Fibroblast of lung (primary cell): ENCODE measurements around the gene GRM8.

ENCODE experiments used
- CTCF ChIP-seq, 2 donors: IDR thresholded peaks in 1 of 2; conservative IDR thresholded peaks in 1 of 2; 1 replicate in 1 of 2; 2 replicates in 1 of 2; pipeline ENCODE4 v1.5.1; 2011 to 2012; ENCODE audit warnings: low read length in 2 of 2, control low read depth in 1 of 2, inconsistent platforms in 1 of 2, low read depth in 1 of 2, mild to moderate bottlenecking in 1 of 2
- EZH2 ChIP-seq: IDR thresholded peaks from 2 replicates; pipeline ENCODE4 v1.5.1; 2012; ENCODE audit warnings: low read length, control low read depth, mild to moderate bottlenecking; ENCODE audit errors: missing control alignments

- no peak for TF ChIP-seq CTCF (conservative IDR thresholded peaks at IDR 0.05 in 1 of 2, IDR thresholded peaks at IDR 0.05 in 1 of 2; ENCODE audit: low read depth in 1 of 2, low read length in 2 of 2)
- no peak for TF ChIP-seq EZH2
These were observed 596.6 kb downstream of the GRM8 start for GRCh38 chr7:126656165-126656564.
